Measurements from ENCODE around the gene CHST10.
"Not testable (repeated sequence)": the region's sequence is repeated elsewhere in the genome, so short reads cannot be mapped to it uniquely, and the experiment has no call there.

CHST10 gene

DNA sequence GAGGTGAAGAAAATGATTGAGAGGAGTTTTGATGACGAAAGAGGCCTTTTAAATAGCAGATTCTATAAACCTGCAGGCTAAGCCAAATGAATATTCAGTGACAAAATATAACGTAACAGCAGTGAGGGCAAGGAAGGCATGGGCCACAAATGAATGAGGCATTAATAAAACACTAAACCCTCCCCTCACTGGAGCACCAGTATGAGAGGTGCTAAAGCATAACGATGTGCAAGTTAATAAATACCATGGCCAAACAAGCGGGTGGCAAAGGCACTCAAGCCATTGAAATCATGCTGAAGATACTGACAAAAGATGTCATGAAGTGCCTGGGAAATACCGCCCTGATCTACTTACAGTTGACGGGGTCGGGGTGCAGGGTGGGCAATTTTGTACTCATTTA, 64.9 kb downstream of the CHST10 start:
- H3K27ac ChIP-seq (replicated peaks), result no peak overlapping the region
- TF ChIP-seq POLR2AphosphoS5 (IDR thresholded peaks at IDR 0.05; ENCODE audit: low read depth) (no peak), GABPA (IDR thresholded peaks at IDR 0.05; ENCODE audit: low read depth) (no peak), REST (IDR thresholded peaks at IDR 0.05; ENCODE audit: insufficient replicate concordance, low read depth) (no peak), CTCF (IDR thresholded peaks at IDR 0.05; ENCODE audit: insufficient read depth, low read length) (no peak), SPI1 (IDR thresholded peaks at IDR 0.05; ENCODE audit: borderline replicate concordance, low read depth) (no peak)
- H3K4me3 ChIP-seq (replicated peaks; ENCODE audit: insufficient read depth, low read length), result no peak overlapping the region
- H3K27me3 ChIP-seq (ENCODE audit: insufficient read depth, poor library complexity, severe bottlenecking), result no peaks in the 10 kb centered on the region
- no peak for DNase-seq (ENCODE audit: low read depth in 1 of 2, low spot score in 1 of 2)

DNA sequence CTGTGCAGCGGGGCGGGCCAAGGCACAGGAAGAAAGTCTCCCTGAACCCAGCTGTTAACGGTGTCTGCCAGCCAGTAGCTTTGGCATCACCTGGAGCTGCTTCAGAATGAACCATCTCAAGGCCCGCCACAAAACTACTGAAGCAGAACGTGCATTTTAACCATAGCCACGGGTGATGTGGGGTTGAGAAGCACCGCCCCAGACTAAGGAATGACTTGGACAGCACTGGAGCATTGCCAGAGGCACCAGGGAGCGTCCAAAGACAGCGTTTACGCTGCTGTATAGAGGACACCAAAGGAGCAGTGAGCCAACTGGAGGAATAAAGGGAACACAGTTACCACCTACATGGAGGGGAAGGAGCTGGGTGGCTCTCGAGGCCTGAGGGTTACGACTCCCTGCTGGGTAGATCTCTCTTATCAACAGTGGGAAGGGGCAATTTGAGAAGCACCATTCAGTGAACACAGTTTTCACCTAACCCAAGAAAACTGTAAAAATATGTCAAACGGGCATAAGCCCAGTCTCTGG, 66.7 kb downstream of the CHST10 start:
- no peaks in the 10 kb centered on the region for H3K27me3 ChIP-seq (ENCODE audit: insufficient read depth, poor library complexity, severe bottlenecking)
- no peak overlapping the region for H3K4me3 ChIP-seq (replicated peaks; ENCODE audit: insufficient read depth, low read length)
- H3K27ac ChIP-seq (replicated peaks), result no peak overlapping the region
- no peak for DNase-seq (ENCODE audit: low read depth in 1 of 2, low spot score in 1 of 2)
- TF ChIP-seq POLR2AphosphoS5 (IDR thresholded peaks at IDR 0.05; ENCODE audit: low read depth) (no peak), SPI1 (IDR thresholded peaks at IDR 0.05; ENCODE audit: borderline replicate concordance, low read depth) (no peak), REST (IDR thresholded peaks at IDR 0.05; ENCODE audit: insufficient replicate concordance, low read depth) (no peak), GABPA (IDR thresholded peaks at IDR 0.05; ENCODE audit: low read depth) (no peak), CTCF (IDR thresholded peaks at IDR 0.05; ENCODE audit: insufficient read depth, low read length) (no peak)

- not testable (repeated sequence) for DNase-seq (ENCODE audit: low read depth in 1 of 2, low spot score in 1 of 2); H3K4me3 ChIP-seq (replicated peaks; ENCODE audit: insufficient read depth, low read length); H3K27me3 ChIP-seq (ENCODE audit: insufficient read depth, poor library complexity, severe bottlenecking); H3K27ac ChIP-seq (replicated peaks)
Measured at GRCh38 chr2:100345144-100345543, 72.3 kb downstream of the CHST10 start.

DNA sequence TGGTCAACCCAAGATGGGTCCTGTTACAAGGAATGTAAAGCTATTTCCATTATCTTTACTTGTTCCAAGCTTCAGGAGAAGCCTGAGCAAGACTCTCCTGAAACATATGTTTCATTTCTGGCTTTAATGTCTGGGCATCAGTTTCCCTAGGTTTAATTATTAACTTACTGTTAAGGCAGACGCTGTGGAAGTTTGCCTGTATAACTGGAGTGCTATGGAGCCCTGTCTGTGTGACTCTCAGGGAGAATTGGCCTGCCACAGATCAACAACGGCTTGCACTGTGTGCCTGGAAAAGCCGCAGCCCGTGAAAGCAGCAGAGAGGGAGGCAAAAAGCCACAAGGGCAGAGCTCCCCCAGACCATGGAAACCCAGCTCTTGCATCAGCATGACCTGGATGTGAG, 73.0 kb downstream of the CHST10 start:
- DNase-seq (ENCODE audit: low read depth in 1 of 2, low spot score in 1 of 2), result no peak
- peaks cover 3% of the 10 kb centered on the region for H3K27me3 ChIP-seq (ENCODE audit: insufficient read depth, poor library complexity, severe bottlenecking)
- TF ChIP-seq GABPA (IDR thresholded peaks at IDR 0.05; ENCODE audit: low read depth) (no peak), POLR2AphosphoS5 (IDR thresholded peaks at IDR 0.05; ENCODE audit: low read depth) (no peak), SPI1 (IDR thresholded peaks at IDR 0.05; ENCODE audit: borderline replicate concordance, low read depth) (no peak), CTCF (IDR thresholded peaks at IDR 0.05; ENCODE audit: insufficient read depth, low read length) (no peak), REST (IDR thresholded peaks at IDR 0.05; ENCODE audit: insufficient replicate concordance, low read depth) (no peak)
- H3K4me3 ChIP-seq (replicated peaks; ENCODE audit: insufficient read depth, low read length), result no peak overlapping the region
- H3K27ac ChIP-seq (replicated peaks), result no peak overlapping the region

DNA sequence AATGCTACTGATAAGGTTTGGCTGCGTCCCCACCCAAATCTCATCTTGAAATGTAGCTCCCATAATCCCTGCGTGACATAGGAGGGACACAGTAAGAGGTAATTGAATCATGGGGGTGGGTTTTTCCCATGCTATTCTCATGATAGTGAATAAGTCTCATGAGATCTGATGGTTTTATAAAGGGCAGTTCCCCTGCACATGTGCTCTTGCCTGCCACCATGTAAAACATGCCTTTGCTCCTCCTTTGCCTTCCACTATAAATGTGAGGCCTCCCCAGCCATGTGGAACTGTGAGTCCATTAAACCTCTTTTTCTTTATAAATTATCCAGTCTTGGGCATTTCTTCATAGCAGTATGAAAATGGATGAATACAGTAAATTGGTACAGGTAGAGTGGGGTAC, 75.0 kb downstream of the CHST10 start:
- H3K27ac ChIP-seq (replicated peaks); H3K4me3 ChIP-seq (replicated peaks; ENCODE audit: insufficient read depth, low read length); DNase-seq (ENCODE audit: low read depth in 1 of 2, low spot score in 1 of 2); H3K27me3 ChIP-seq (ENCODE audit: insufficient read depth, poor library complexity, severe bottlenecking): not testable (repeated sequence)
